GM19438 (cell line): Measurements from ENCODE around the gene PAK1.
"Not testable (repeated sequence)": the region's sequence is repeated elsewhere in the genome, so short reads cannot be mapped to it uniquely, and the experiment has no call there.

Source experiments
- ATAC-seq: cut with Tn5 transposase; IDR thresholded peaks from one replicate; pipeline ENCODE4 v1.9.1; 2021; ENCODE audit warnings: low read depth; ENCODE audit not compliant: unreplicated experiment

The PAK1 gene

GRCh38 chr11:77318600-77318999, 155.3 kb downstream of the PAK1 start:
- ATAC-seq, result no peak

- ATAC-seq, result no peak
Observed at GRCh38 chr11:77316733-77317342, 157.1 kb downstream of the PAK1 start.

- no peak for ATAC-seq
Observed at GRCh38 chr11:77312107-77312506, 161.8 kb downstream of the PAK1 start.

- no peak for ATAC-seq
Observed at GRCh38 chr11:77311701-77312100, 162.2 kb downstream of the PAK1 start.

GRCh38 chr11:77310721-77311120, 163.2 kb downstream of the PAK1 start:
- ATAC-seq, result no peak

GRCh38 chr11:77309401-77310085, 164.4 kb downstream of the PAK1 start:
- ATAC-seq, result no peak

GRCh38 chr11:77308838-77309237, 165.1 kb downstream of the PAK1 start:
- no peak for ATAC-seq

- ATAC-seq, result no peak
Observed at GRCh38 chr11:77303328-77303727, 170.6 kb downstream of the PAK1 start.

- no peak for ATAC-seq
Observed at GRCh38 chr11:77302752-77303151, 171.1 kb downstream of the PAK1 start.

- ATAC-seq, result no peak
Observed at GRCh38 chr11:77301510-77301909, 172.4 kb downstream of the PAK1 start, which contains the start of gene GDPD4. Gene GDPD4 (minus strand): TSS chr11:77301686. CDS start chr11:77285137, 16,549 bp downstream.

- no peak for ATAC-seq
Observed at GRCh38 chr11:77300695-77301094, 173.2 kb downstream of the PAK1 start.

GRCh38 chr11:77300028-77300427, 173.9 kb downstream of the PAK1 start:
- not testable (repeated sequence) for ATAC-seq

- no peak for ATAC-seq
Observed at GRCh38 chr11:77299528-77299993, 174.3 kb downstream of the PAK1 start.

GRCh38 chr11:77294040-77294439, 179.9 kb downstream of the PAK1 start:
- no peak for ATAC-seq

GRCh38 chr11:77289737-77290136, 184.2 kb downstream of the PAK1 start:
- ATAC-seq, result no peak

GRCh38 chr11:77287615-77288273, 186.2 kb downstream of the PAK1 start:
- no peak for ATAC-seq

- ATAC-seq, result no peak
Observed at GRCh38 chr11:77287136-77287535, 186.8 kb downstream of the PAK1 start.

GRCh38 chr11:77284476-77285468, 189.1 kb downstream of the PAK1 start:
- no peak for ATAC-seq

GRCh38 chr11:77283101-77283500, 190.8 kb downstream of the PAK1 start:
- ATAC-seq, result no peak
